T-cell (primary cell): ENCODE measurements around the gene KIFC1. TPM values are rescaled to one million over a fixed set of nuclear protein-coding genes. Genes with fewer than 3 reads are reported as not detected.

Source experiments
- total RNA-seq, 35 experiments: library from RNA in 6 of 35; stranded (reverse) in 6 of 35; fragments of 120-200 nt in 1 of 35; gene quantifications; one replicate each; pipeline versions ENCODE4 v1.2.1 to v1.2.4 and lab custom pipeline; 2013 to 2026

KIFC1 gene
- total RNA-seq, 5 donors from 2014 or later (not counting 1 experiment from before 2014, with no cell fraction given) = 1.1 to 2.9 (median 1.8) TPM

Other genes starting within 250 kb of the KIFC1 start
- gene COL11A2, start 199.4 kb upstream of the KIFC1 start, total RNA-seq = 1 to 10 TPM; 1.3 to 9.7 (median 2.7) TPM
- gene RXRB, start 191.2 kb upstream of the KIFC1 start, total RNA-seq = 100 to 1,000 TPM in 2 of 5 donors, 10 to 100 TPM in 3; 65.5 to 104 (median 96.4) TPM
- 10 to 100 TPM; 19.1 to 44.0 (median 41.3) TPM for gene SLC39A7, start 191.0 kb upstream of the KIFC1 start, total RNA-seq
- 10 to 100 TPM; 13.9 to 27.7 (median 24.4) TPM for gene HSD17B8, start 187.2 kb upstream of the KIFC1 start, total RNA-seq
- 10 to 100 TPM; 37.7 to 43.8 (median 42.6) TPM for gene RING1, start 183.3 kb upstream of the KIFC1 start, total RNA-seq
- 100 to 1,000 TPM in 1 of 5 donors, 10 to 100 TPM in 4; 81.4 to 100 (median 87.6) TPM for gene VPS52, start 119.9 kb upstream of the KIFC1 start, total RNA-seq
- 1,000 to 10,000 TPM; 3,249 to 4,871 (median 4,590) TPM for gene RPS18, start 119.7 kb upstream of the KIFC1 start, total RNA-seq
- 10 to 100 TPM; 12.2 to 47.2 (median 40.4) TPM for gene B3GALT4, start 114.7 kb upstream of the KIFC1 start, total RNA-seq
- 10 to 100 TPM; 38.3 to 74.4 (median 60.4) TPM for gene WDR46, start 102.6 kb upstream of the KIFC1 start, total RNA-seq
- 10 to 100 TPM; 16.1 to 51.4 (median 40.5) TPM for gene PFDN6, start 102.2 kb upstream of the KIFC1 start, total RNA-seq
- 10 to 100 TPM; 55.9 to 72.0 (median 66.0) TPM for gene RGL2, start 92.9 kb upstream of the KIFC1 start, total RNA-seq
- 100 to 1,000 TPM; 224 to 271 (median 254) TPM for gene TAPBP, start 77.7 kb upstream of the KIFC1 start, total RNA-seq
- gene ZBTB22, start 74.1 kb upstream of the KIFC1 start, total RNA-seq = 10 to 100 TPM; 17.6 to 32.0 (median 26.3) TPM
- gene DAXX, start 68.9 kb upstream of the KIFC1 start, total RNA-seq = 10 to 100 TPM; 36.3 to 91.4 (median 87.7) TPM
- gene PHF1, start 19.2 kb downstream of the KIFC1 start, total RNA-seq = 100 to 1,000 TPM; 169 to 372 (median 175) TPM
- 100 to 1,000 TPM; 169 to 184 (median 176) TPM for gene CUTA, start 26.3 kb downstream of the KIFC1 start, total RNA-seq
- 100 to 1,000 TPM in 1 of 5 donors, 10 to 100 TPM in 4; 51.2 to 111 (median 64.5) TPM for gene SYNGAP1, start 28.2 kb downstream of the KIFC1 start, total RNA-seq
- 10 to 100 TPM in 3 of 5 donors, 1 to 10 TPM in 2; 3.9 to 12.6 (median 11.1) TPM for gene ZBTB9, start 62.8 kb downstream of the KIFC1 start, total RNA-seq
- gene BAK1, start 188.5 kb downstream of the KIFC1 start, total RNA-seq = 10 to 100 TPM; 22.9 to 31.6 (median 27.9) TPM
- gene ITPR3, start 229.5 kb downstream of the KIFC1 start, total RNA-seq = 10 to 100 TPM; 49.2 to 63.6 (median 62.4) TPM